ENCODE data around the gene DNAAF3.

DNAAF3 gene

DNA sequence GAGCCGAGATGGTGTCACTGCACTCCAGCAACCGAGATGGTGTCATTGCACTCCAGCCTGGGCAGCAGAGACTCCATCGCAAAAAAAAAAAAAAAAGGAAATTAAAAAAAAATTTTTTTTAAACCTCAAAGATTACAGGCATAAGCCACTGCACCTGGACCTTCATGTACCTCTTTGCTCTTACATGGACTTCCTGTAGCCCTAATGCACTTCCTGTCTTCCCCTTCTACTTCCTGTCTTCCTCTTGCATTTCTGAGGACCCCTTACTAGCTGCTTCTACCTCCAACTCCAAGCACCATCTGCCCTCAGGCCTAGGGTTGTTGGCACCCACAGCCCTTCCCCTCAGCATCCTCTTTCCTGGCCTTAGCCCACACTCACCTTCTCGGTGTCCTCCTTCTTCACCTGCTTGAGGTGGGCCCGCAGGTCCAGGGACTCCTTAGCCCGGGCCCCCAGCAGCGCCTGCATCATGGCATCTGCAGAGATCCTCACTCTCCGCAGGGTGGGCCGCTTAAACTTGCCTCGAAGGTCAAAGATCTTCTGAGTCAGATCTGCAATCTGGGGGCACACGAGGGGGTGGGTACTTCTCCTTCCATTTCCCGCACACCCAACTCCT, 12.7 kb downstream of the DNAAF3 start:
- no peak for DNase-seq (ENCODE audit: low spot score)

DNA sequence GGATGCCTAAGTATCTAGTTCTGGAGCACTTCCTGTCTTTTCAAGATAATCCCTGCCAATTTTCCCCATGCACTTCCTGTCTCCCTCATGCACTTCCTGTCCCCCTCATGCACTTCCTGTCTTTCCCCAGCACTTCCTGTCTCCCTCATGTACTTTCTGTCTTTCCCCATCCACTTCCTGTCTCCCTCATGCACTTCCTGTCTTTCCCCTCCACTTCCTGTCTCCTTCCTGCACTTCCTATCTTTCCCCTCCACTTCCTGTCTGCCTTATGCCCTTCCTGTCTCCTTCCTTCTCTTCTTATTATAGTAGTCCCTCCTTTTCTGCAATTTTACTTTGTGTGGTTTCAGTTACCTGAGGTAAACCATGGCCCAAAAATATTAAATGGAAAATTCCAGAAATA, 14.4 kb downstream of the DNAAF3 start:
- DNase-seq (ENCODE audit: low spot score): no peak

DNA sequence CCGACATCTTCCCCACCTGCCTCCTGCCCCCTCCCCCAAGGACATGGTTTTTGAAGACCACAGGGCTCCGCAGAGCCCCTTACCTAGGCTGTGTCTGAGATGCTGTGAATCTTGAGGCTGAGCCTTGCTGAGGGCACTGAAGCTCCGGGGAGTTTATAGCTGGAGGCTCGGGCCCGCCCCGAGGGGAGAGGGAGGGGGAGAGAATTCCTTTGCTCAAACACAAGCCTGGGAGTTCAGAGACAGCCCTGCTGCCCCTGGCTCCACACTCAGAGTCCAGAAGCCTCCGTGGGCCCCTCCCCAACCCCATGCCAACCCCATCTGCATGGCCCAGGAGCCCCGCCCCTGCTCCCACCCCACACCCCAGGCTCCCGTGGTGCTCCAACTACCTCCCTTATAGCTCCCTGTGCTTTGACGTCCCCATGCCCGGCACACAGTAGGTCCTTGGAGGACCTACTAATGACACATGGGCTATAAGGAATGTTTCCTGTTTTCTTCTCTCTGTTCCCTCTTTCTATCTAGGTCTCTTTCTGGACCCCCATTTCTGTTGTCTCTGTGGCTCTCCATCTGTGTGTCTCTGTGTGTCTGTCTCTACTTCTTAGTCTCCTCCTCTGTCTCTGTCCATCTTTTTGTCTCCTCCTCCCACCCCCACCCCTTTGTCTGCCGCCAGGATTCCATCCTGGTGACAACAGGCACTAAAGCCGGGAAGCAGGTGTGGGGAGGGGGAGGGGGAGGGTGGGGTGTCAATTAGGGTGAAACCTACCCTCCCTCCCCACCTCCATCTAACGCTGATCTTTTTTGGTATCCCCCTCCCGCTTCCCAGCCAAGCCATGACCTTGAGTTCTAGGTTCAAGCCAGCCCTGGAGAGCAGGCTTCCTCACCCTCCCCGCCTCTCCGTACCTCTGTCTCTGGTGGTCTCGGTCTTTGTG, 17.1 kb downstream of the DNAAF3 start, which contains the start of gene TNNT1:
Gene TNNT1 (minus strand): TSS at position 129 of the 926 bp plus-strand sequence. CDS start 2,049 bp downstream, outside the sequence.
- no peak for DNase-seq (ENCODE audit: low spot score)

DNA sequence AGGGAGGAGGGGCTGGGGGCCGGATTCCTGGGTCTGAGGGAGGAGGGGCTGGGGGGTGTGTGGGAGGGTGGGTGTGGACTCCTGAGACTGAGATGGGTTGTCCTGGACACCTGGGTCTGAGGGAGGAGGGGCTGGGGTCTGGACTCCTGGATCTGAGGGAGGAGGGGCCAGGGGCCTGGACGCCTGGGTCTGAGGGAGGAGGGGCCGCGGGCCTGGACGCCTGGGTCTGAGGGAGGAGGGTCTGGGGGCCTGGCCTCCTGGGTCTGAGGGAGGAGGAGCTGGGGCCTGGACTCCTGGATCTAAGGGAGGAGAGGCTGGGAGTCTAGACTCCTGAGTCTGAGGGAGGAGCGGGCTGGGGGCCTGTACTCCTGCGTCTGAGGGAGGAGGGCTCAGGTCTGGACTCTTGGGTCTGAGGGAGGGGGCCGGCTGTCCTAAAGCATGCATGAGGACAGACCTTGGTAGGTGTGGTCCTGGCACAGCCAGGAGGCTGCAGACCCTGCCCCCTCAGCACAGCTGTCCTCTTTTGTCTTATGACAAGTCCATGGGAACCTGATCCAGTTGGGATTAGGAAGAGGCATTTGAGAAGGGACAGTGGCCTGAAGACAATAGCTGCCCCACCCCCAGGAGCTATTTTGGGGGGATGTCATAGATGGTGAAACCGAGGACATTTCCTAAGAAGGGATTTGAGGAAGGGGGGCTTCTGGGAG, 18.7 kb downstream of the DNAAF3 start:
- DNase-seq (ENCODE audit: low spot score): no peak

DNA sequence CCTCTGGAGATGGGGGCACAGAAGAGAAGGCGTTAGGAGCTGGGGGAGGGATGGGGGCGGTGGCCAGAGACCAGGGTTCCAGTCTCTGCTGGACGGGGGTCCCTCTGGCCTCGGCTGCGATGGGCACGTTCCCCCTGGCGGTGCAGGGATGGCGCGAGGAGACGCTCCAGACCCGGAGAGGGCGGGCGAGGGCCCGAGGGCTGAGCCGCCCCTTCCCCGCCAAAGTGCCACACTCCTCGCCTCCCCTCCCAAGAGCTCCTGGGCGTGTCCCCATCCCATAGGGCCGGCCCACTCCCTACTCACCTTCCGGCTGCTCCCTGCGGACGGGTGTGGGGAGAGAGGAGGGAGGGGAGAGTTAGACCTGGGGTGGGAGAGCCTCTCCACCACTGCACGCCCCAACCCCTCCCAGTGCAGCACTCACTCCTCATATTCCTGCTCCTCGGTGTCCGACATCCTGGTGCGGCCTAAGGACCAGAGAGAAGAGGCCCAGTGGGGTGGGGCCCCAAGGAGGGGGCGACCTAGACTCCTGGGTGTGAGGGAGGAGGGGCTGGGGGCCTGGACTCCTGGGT, 19.6 kb downstream of the DNAAF3 start:
- DNase-seq (ENCODE audit: low spot score): no peak

DNA sequence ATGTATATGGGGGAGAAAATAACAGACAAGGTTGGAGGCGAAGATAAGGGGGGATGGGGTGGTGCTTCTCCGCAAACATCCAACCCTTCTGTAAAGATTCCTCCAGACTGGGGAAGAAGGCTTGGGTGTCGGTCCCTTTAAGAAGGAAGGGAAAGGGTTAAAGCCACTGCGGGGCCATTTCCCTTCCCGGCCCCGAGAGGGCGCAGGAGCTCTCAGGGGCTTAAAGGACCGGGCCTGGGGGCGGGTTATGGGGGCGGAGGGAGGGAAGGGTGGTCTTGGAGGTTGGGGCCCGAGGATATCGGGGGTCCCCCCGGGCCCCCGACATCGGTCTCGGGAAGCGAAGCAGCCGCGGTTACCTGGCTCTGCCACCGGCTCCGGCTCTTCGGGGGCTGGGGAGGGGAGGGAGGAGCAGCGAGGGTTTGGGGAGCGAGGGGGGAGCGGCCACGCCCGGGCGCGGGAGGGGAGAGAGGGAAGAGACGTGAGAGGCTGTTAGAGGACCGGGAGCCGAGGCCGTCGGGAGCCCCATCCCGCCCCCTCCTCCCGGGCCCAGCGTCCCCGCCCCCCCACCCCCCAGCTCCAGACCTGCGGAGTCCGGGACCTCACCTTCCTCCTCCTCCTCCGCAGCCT, 20.2 kb downstream of the DNAAF3 start:
- DNase-seq (ENCODE audit: low spot score): no peak

DNA sequence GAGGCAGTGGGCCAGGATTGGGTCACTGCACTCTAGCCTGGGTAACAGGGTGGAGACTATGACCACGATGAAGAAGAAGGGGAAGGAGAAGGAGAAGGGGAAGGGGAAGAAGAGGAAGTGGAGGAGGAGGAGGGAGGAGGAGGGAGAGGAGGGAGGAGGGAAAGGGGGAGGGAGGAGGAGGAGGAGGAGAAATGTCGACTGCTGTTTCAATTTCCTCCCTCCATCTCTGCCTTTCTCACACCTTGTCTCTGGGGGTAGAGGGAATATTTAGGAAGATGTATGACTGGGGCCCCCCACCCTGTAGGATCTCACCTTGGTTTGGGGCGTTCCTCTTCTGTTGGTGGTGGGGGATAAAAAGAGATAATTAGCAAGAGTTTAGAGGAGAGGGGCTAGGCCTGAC, 21.2 kb downstream of the DNAAF3 start:
- DNase-seq (ENCODE audit: low spot score): no peak

DNA sequence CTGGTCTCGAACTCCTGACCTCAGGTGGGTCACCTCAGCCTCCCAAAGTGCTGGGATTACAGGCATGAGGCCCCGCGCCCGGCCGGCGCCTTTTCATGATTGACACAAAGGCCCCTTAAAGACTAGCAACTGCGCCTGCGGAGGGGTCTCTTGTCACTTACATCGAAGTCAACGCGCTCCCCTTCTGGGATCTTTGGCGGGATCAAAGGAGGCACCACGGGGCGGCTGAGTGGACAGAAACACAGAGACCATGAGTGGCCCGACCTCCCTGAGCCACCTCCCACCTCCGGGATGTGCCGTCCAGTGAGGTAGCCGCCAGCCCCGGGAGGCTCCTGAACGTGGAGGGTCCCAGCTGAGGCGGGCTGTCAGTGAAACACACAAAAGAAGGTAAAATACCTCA, 24.7 kb downstream of the DNAAF3 start:
- no peak for DNase-seq (ENCODE audit: low spot score)

DNA sequence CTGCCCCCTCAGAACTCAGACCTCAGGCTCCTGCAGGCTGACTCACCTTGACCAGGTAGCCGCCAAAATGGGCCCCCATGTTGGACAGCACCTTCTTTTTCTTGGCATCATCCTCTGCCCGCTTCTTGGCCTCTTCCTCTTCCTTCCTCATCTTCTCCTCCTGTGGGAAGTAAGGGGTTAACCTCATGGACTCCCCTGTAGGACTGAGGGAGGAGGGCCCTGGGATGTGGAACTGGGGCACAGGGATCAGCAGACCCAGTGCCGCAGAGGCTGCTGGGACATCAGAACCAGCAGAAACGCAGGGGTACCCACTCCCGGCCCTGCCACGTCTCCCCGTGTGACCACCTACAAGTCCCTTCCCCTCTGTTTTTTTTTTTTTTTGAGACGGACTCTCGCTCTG, 28.5 kb downstream of the DNAAF3 start:
- no peak for DNase-seq (ENCODE audit: low spot score)

DNA sequence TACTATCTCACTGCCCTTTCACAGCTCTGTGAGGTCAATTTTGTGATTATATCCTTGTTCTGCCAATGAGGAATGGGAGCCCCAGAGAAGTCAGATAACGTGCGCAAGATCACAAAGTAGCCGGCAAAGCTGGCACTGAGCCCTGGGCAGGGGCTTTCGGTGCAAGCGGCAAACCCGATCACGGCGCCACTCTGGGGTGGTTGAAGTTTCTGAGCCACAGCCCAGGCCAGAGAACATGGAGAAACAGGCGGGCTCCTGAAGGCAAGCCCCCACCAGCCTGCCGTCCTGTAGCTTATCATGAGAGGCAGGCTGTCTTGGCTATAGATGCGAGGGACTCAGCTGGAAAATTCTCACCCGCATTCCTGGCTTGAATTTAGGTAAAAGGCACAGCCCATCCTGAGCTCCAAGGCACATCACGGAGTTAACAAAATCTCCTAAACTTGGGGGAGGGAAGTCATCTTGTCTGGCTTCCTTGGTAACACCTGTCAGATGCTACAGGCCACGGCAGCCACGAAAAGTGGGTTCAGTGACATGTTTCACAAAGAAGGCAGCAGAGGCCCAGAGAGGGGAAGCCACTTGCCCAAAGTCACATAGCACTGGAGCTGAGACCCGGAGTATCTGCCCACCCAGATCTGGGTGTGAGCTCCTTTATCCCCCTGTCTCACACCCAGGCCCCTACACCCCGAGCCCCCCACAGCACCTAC, 29.9 kb downstream of the DNAAF3 start:
- DNase-seq (ENCODE audit: low spot score): no peak

DNA sequence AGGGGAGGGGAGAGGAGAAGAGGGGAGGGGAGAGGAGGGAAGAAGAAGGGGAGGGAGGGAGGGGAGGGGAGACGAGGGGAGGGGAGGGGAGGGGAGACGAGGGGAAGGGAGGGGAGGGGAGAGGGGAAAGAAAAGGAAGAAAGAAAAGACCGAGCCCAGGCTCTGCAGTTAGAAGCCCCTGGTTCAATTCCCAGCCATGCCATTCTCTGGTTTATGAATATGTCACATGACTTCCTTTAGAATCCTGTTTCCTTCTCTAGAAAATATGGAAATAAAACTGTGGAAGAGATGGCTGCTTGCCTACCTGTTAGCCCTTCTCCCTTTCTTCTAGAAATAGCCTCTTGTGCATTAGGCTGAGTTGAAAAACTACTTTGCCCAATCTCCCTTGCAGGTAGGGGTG, 31.7 kb downstream of the DNAAF3 start:
- no peak for DNase-seq (ENCODE audit: low spot score)

DNA sequence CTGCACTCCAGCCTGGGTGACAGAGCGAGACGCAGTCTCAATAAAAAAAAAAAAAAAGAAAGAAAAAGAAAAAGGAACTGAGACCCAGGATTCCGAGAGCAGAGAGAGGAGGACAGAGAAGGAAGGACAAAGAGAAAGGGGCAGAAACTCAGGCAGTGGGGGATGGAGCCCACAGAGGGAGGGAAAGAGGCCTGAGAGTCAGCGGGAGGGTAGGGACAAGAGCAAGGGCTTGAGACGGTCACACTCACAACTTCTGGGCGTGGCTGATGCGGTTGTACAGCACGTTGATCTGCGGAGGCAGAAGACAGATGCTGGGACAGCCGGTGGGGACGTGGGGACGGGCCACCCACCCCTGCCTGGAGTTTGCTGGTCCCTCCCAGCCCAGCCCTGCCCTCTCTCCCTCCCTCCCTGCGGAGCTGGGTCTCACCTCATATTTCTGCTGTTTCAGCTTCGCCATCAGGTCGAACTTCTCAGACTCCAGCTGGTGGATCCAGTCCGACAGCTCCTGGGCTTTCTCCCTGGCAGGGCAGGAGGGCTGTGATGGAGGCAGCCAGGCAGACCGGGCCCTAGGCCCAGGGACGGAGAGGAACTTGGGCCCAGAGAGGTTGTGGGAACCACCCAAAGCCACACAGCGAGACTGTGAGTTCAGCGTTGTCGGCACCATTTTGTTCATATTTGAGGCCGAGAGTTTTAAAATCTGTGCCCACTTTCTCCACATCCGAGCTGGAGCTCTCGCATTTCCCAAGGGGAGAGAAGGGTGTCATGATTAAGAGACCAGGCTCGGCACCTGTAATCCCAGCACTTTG, 32.6 kb downstream of the DNAAF3 start:
- DNase-seq (ENCODE audit: low spot score): no peak

DNA sequence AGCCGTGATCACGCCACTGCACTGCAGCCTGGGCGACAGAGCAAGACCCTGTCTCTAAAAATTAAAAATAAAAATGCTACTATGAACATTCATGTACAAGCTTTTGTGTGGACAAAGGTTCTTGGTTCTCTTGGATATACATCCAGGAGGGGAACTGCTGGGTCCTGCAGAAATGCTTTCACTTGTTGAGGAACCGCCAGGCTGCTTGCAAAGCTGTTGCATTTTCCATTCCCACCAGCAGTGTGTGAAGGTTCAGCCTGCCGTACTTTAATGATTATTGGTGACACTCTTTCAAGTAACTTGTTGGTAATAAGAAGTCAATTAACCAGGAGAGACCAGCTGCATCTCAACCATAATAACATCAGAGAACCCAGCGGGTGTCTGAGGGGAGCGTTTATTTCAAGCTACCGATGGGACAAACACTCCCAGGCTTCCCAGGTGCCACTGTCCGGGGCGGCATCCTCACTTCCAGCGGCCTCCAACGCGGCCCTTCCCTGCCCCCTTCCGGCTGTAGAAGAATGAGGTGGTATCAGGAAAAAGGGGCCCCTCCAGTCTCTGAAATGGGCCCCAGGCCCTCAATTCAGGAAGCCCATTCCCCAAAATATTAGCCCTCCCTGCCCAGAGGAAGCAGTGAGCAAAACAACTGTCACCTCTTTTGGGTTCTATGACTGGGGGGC, 33.8 kb downstream of the DNAAF3 start:
- DNase-seq (ENCODE audit: low spot score): no peak

DNA sequence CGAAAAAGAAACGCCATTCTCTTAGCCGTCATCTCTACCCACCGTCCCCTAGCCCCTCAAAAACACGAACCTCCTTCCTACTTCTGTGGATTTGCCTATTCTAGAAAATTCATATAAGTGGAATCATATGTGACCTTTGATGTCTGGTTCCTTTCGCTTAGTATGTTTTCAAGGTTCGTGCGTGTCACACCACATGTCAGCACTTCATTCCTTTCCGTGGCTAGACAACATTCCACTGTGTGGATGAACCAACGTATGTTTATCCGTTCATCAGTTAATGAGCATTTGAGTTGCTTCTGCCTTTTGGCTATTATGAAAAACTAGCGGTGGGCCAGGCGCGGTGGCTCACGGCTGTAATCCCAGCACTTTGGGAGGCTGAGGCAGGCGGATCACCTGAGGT, 35.0 kb downstream of the DNAAF3 start:
- no peak for DNase-seq (ENCODE audit: low spot score)

DNA sequence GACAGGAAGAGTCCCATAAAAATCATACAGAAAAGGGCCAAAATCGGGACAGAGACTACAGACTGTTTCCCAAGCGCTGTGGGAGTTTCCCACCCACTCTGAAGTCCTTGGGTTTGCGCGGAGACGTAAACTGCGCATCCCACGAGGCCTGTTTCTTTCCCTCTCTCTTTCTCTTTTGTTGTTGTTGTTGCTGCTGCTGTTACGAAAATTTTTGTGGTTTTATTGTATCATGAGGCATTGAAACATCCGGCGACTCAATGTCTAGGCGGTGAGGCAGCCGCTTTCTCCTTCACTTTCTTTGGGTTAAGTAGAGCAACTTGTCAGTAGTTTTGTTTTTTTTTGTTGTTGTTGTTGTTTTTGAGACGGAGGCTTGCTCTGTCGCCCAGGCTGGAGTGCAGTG, 47.4 kb downstream of the DNAAF3 start:
- DNase-seq (ENCODE audit: low spot score): no peak

DNA sequence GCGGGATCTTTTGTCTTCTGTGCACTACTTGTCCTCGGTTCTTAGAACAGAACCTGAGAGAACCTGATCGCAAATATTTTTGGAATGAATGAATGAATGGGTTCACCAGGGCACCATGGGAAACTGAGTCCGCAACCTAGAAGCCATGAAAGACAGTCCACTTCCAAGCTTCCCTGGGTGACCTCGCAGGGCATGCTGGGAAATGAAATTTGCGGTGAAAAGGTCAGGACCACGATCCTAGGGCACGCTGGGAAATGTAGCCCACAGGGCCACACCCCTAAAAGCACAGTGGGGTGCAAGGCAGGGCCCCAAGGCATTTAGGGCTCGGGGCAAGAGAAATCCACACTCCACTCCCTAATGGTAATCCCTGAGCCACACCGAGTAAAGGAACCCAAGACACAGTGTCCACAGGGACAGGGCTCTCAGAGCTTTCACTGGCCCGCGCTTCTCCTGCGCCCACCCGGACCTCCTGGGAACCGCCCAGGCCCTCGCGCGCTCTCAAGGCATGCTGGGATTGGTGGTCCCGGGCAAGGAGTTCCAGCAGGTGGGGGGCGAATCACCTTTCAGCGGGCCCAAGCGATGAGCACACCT, 47.9 kb downstream of the DNAAF3 start:
- no peak for DNase-seq (ENCODE audit: low spot score)

DNA sequence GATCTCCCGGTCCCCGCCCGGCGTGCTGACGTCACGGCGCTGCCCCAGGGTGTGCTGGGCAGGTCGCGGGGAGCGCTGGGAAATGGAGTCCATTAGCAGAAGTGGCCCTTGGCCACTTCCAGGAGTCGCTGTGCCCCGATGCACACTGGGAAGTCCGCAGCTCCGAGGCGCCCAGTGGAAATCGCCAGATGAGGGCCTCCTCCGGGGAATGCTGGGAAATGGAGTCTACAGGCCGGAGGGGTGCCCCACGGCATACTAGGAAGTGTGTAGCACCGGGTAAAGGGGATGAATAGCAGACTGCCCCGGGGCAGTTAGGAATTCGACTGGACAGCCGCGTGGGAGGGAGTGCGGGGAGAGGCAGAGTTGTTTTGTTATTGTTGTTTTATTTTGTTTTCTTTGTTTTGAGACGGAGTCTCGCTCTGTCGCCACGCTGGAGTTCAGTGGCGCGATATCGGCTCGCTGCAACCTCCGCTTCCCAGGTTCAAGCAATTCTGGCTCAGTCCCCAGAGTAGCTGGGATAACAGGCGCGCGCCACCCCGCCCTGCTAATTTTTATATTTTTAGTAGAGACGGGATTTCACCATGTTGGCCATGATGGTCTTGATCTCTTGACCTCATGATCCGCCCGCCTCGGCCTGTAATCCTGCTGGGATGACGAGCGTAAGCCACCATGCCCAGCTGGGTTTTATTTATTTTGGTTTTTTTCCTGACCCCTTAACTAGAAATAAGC, 48.6 kb downstream of the DNAAF3 start:
- peak; percentile 98 for DNase-seq (ENCODE audit: low spot score)

DNA sequence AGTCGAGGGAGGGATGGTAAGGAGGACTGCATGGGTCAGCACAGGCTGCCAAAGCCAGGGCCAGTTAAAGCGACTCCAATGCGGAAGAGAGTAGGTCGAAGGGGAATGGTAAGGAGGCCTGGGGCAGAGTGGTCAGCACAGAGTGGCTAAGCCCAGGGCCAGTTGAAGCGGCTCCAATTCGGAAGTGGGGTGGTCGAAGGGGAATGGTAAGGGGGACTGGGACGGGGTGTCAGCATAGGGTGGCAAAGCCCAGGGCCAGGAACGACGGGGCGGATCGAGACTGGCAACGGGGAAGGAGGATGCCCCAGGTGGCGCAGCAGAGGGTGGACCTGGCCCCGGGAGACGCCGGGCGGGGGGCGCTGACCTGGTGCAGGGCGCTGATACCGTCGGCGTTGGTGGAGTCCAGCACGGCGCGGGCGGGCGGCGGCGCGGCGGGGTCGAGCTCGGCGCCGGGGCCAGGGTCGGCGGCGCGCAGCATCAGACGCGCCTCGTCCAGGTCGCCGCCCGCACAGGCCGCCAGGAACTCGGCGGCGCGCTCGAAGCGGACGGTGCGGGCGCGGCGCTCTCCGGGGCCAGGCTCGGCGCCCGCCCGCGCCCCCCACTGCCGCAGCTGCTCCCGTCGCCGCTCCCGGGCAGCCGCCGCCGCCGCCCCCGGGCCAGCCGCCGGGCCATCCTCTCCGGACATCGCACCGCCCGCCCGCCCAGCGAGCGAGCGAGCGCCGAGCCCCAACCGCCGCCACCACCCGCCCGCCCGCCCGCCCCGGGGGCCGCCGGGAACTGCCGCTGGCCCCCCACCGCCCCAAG, 49.4 kb downstream of the DNAAF3 start, which contains the start of gene PPP1R12C:
Gene PPP1R12C (minus strand): TSS at position 779 of the 804 bp plus-strand sequence. CDS start 94 bp downstream, at position 685.
- DNase-seq (ENCODE audit: low spot score): no peak
